Epidermal melanocyte (primary cell): Measurements from ENCODE around the gene LLCFC1.

Experiments
- DNase-seq: peaks from one replicate; pipeline ENCODE4 v3.0.0; 2011; ENCODE audit warnings: low spot score; ENCODE audit not compliant: insufficient read length

Gene LLCFC1

GRCh38 chr7:142939226-142939910 is at the start of gene LLCFC1:
Gene LLCFC1, plus strand, starts transcription at chr7:142939484. Its CDS starts 138 bp downstream, at chr7:142939622.
- DNase-seq, result no peak

- DNase-seq, result no peak
Observed at GRCh38 chr7:142889816-142890215, 49.5 kb upstream of the LLCFC1 start.

- DNase-seq, result no peak
Observed at GRCh38 chr7:142890874-142891485, 48.3 kb upstream of the LLCFC1 start.

- no peak for DNase-seq
Observed at GRCh38 chr7:142891490-142892082, 47.7 kb upstream of the LLCFC1 start.

- DNase-seq, result no peak
Observed at GRCh38 chr7:142892951-142893350, 46.3 kb upstream of the LLCFC1 start.

DNA sequence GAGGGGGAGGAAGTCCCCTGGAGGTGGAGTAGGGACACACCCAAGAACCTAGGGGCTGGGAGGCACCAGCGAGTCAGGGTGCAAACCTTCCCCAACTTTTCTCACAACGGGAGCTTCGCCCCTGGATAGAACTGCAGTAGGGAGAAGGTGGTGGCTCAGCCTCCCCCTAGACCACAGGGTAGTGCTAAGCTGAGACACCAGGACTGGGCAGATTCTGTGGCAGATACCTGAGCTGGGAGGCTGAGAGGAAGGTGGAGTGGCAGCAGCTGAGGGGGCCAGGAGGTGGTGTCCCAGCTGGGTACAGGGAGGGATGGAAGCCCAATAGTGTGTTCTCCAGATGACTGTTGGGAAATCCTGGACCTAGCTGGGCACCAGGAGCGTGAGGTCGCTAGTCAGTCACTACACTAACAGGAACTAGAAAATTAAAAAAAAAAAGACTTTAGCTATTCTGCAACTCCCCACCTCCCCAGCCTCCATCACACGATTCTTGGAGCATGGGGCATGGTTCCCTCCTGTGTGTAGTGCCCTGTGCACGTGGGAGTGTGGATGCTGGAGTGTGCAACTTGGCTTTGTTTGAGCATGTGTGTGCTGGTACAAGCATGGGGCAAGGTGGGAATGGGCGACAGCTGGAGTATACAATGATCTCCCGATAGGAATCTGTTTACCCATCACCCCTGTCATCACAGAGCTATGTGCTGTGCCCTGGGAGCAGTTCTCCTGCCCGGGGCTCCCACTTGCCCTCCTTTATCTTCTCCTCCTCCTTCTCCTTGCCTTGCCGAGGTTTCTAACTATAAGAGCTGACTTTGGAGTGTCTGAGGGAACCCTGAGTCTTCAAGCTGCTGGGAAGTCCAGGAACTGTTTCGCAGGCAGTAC is 44.9 kb upstream of the LLCFC1 start:
- no peak for DNase-seq

DNA sequence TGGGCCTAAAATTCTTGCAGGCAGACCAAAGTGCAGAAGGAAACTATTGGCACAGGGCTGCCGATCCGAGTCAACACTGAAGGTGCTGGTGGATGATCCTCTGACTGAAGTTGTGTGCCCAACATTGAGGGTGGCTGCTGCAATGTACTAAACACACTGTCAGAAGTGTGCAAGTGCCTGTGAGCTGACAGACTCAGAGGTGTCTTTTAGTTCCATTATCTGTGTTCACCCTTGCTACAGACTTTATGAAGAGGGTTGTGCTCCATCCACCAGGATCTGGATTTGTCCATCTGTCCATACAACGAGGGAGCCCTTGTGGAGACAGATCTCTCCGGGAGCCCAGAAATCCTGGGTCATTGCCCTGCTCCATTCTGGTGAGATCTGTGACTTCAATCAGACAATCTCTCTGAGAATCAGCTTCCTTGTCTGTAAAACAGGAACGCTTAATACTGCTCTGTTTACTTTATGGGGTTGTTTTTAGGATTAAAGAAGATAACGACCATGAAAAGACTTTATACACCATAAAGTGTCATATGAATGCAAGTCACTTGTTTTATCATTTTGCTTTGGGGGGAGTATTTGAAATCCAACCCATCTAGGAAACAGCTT is 44.2 kb upstream of the LLCFC1 start:
- DNase-seq, result no peak

GRCh38 chr7:142896151-142896550 is 43.1 kb upstream of the LLCFC1 start:
- no peak for DNase-seq

DNA sequence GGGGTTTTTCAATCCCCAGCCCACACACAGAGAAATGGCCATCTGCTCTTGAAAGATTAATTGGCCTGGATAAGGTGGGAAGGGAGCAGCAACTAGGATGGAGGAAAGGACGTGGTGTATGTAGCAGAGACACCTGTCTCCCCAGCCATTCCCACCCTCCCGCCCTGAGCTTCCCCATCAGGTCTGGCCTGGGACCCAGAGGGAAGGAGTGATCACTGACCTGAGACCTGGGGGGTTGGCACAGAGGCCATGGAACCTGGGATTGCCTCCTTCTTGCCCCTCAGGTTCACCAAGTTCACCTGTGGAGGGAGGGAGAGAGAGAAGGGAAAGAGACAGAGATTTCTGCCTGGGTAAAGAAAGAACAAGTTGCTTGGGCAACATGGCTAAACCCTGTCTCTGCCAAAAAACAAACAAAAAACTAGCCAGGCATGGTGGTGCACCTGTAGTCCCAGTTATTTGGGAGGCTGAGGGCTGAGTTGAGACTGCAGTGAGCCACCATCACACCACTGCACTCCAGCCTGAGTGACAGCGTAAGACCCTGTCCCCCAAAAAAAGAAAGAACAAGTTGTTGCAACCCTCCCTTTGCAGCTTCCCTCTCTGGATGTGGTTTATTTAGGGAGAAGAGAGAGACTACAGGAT is 42.4 kb upstream of the LLCFC1 start:
- no peak for DNase-seq

GRCh38 chr7:142897691-142898090 is 41.6 kb upstream of the LLCFC1 start:
- DNase-seq, result no peak

- no peak for DNase-seq
Observed at GRCh38 chr7:142898377-142899170, 40.7 kb upstream of the LLCFC1 start.

DNA sequence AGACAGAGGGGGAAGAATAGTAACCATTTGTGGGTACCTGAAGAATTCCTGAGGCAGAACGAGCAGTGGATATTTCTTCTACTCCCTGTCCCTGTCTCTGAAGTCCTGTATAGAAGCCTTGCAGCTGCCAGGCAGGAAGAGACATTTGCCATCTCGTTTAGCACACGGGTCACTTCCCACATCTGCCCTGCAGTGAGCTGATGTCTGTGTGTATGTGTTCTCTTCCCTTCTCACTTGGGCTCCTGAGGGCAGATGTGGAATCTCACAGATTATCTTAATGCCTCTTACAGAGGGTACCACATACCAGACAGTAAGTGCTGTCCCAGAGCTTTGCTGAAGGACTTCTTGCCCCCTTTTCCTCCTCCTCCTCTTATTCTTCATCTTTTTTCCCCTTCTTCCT is 39.6 kb upstream of the LLCFC1 start:
- no peak for DNase-seq

- DNase-seq, result no peak
Observed at GRCh38 chr7:142901426-142902259, 37.6 kb upstream of the LLCFC1 start.

DNA sequence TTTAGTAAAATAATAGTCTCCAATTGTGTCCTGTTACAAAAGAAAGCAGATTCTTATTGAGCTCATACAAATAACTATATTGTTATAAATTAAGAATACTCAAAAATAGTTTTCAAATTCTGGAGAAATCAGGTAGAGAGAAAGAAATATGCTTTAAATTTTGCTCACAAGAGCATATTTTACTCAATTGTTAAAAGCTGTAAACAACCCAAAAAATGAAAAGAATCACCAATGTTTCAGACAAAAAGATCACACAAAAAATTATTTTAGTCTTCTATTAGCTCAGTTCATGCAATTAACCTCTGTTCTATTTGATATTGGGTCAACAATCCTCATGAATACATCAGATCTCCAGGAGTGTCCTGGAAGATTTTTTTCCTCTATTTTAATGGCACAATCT is 35.2 kb upstream of the LLCFC1 start:
- no peak for DNase-seq

- no peak for DNase-seq
Observed at GRCh38 chr7:142905759-142906158, 33.5 kb upstream of the LLCFC1 start.

- DNase-seq, result no peak
Observed at GRCh38 chr7:142906643-142907042, 32.6 kb upstream of the LLCFC1 start.

- no peak for DNase-seq
Observed at GRCh38 chr7:142908290-142908689, 31.0 kb upstream of the LLCFC1 start.

GRCh38 chr7:142908921-142909890 is 30.1 kb upstream of the LLCFC1 start:
- no peak for DNase-seq
